Measurements from ENCODE around the gene C2orf66. TPM values are rescaled to one million over a fixed set of nuclear protein-coding genes. Genes with fewer than 3 reads are reported as not detected.

Gene C2orf66
- total and polyA plus RNA-seq, 2 of the 4 experiments (the other 2 are of a cell fraction) = 0.27 TPM; not detected in 1

GRCh38 chr2:196759378-196759706, 49.8 kb downstream of the C2orf66 start:
- Histone ChIP-seq H3K27me3 (ENCODE audit: control insufficient read depth, insufficient read depth, low read length) (no peaks in the 10 kb centered on the region), H3K79me1 (ENCODE audit: low read depth in 1 of 2, low read length in 2 of 2) (no peaks in the 10 kb centered on the region), H3K36me3 (ENCODE audit: control insufficient read depth, insufficient read depth, low read length) (peaks cover 1% of the 10 kb centered on the region), H2BK20ac (ENCODE audit: low read depth, low read length) (no peak overlapping the region), H2BK5ac (ENCODE audit: low read depth, low read length, poor library complexity, severe bottlenecking) (no peak overlapping the region), H3K4me3 (ENCODE audit: insufficient read depth, low read depth, low read length) (no peak overlapping the region), H3K18ac (ENCODE audit: low read depth, low read length) (no peak overlapping the region), H3K23ac (ENCODE audit: low read depth, low read length) (no peak overlapping the region), H3K56ac (ENCODE audit: extremely low read depth, insufficient read depth, low read length) (no peak overlapping the region), H4K5ac (ENCODE audit: low read depth, low read length) (no peak overlapping the region), H3K4me1 (ENCODE audit: control insufficient read depth, insufficient read depth, low read length) (no peaks in the 10 kb centered on the region), H3K14ac (replicated peaks; ENCODE audit: low read depth, low read length) (no peak overlapping the region), H4K91ac (ENCODE audit: insufficient read depth, low read depth, low read length) (no peak overlapping the region), H2BK120ac (ENCODE audit: low read depth, low read length) (no peak overlapping the region), H3K4ac (ENCODE audit: low read depth, low read length) (no peak overlapping the region), H3K9me3 (ENCODE audit: control insufficient read depth, insufficient read depth, low read length) (no peaks in the 10 kb centered on the region), H4K8ac (ENCODE audit: low read depth in 2 of 2, low read length in 2 of 2) (no peak overlapping the region), H3K9me1 (ENCODE audit: insufficient read depth, low read length) (no peaks in the 10 kb centered on the region), H2AK9ac (replicated peaks; ENCODE audit: low read depth, low read length, poor library complexity) (no peak overlapping the region), H3K27ac (ENCODE audit: insufficient read depth, low read length) (no peak overlapping the region), H4K20me1 (ENCODE audit: insufficient read depth, low read length) (no peaks in the 10 kb centered on the region), H3K9ac (ENCODE audit: low read depth, low read length) (no peak overlapping the region), H3K4me2 (ENCODE audit: low read depth, low read length) (no peak overlapping the region), H2BK15ac (ENCODE audit: low read depth, low read length) (no peak overlapping the region), H2AK5ac (ENCODE audit: low read depth, low read length) (no peak overlapping the region), H2AFZ (replicated peaks; ENCODE audit: low read length, poor library complexity) (no peak overlapping the region)
- dilution Hi-C loops (cut with HindIII; ENCODE audit: low sequenced_read_pairs, unreplicated experiment) (no loop called here), in situ Hi-C loops (cut with MboI; ENCODE audit: low sequenced_read_pairs) (loop anchor here (10.0 kb wide), 2 partner anchors 465 to 685 kb away; no protein-coding TSS in a partner anchor), intact Hi-C loops (cut with micrococcal nuclease) (loop anchor here (2.0 to 5.0 kb wide), 5 partner anchors 167 to 681 kb away; partner anchors contain the start of gene HECW2)
- WGBS, 2 experiments (ENCODE audit: extremely low coverage in 2 of 2, insufficient read length in 1 of 2) = no CpG with 5 or more reads among the region's 5 CpGs
- ChIA-PET POLR2A (ENCODE audit: unreplicated experiment) (no interaction called here), CTCF (no interaction called here)
- ATAC-seq (ENCODE audit: low read depth) (peak; percentile 49), DNase-seq (peak; percentile 10)
- no TSS peak for BruUV-seq (replicated peaks)
- no peak for TF ChIP-seq MXI1 (IDR thresholded peaks at IDR 0.05; ENCODE audit: borderline replicate concordance, low read depth, low read length)
- TF ChIP-seq SMC3 (IDR thresholded peaks at IDR 0.05; ENCODE audit: low read depth, low read length) = no peak
- TF ChIP-seq RCOR1 (IDR thresholded peaks at IDR 0.05; ENCODE audit: insufficient replicate concordance, low read length) = no peak
- no peak for TF ChIP-seq CHD1 (IDR thresholded peaks at IDR 0.05; ENCODE audit: low read depth, low read length)
- no peak for TF ChIP-seq RFX5 (IDR thresholded peaks at IDR 0.05; ENCODE audit: low read depth, low read length)
- TF ChIP-seq, protein P1, sequence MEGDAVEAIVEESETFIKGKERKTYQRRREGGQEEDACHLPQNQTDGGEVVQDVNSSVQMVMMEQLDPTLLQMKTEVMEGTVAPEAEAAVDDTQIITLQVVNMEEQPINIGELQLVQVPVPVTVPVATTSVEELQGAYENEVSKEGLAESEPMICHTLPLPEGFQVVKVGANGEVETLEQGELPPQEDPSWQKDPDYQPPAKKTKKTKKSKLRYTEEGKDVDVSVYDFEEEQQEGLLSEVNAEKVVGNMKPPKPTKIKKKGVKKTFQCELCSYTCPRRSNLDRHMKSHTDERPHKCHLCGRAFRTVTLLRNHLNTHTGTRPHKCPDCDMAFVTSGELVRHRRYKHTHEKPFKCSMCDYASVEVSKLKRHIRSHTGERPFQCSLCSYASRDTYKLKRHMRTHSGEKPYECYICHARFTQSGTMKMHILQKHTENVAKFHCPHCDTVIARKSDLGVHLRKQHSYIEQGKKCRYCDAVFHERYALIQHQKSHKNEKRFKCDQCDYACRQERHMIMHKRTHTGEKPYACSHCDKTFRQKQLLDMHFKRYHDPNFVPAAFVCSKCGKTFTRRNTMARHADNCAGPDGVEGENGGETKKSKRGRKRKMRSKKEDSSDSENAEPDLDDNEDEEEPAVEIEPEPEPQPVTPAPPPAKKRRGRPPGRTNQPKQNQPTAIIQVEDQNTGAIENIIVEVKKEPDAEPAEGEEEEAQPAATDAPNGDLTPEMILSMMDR (conservative IDR thresholded peaks at IDR 0.05; ENCODE audit: low read depth, low read length) = no peak
- TF ChIP-seq MAFK (IDR thresholded peaks at IDR 0.05; ENCODE audit: low read depth, low read length) = no peak
- TF ChIP-seq, protein P2, sequence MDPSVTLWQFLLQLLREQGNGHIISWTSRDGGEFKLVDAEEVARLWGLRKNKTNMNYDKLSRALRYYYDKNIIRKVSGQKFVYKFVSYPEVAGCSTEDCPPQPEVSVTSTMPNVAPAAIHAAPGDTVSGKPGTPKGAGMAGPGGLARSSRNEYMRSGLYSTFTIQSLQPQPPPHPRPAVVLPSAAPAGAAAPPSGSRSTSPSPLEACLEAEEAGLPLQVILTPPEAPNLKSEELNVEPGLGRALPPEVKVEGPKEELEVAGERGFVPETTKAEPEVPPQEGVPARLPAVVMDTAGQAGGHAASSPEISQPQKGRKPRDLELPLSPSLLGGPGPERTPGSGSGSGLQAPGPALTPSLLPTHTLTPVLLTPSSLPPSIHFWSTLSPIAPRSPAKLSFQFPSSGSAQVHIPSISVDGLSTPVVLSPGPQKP (IDR thresholded peaks at IDR 0.05; ENCODE audit: borderline replicate concordance, low read depth, low read length) = no peak
- TF ChIP-seq BHLHE40 (IDR thresholded peaks at IDR 0.05; ENCODE audit: low read depth, low read length) = no peak
- TF ChIP-seq NFE2L2 (IDR thresholded peaks at IDR 0.05; ENCODE audit: low read depth, low read length) = no peak
- TF ChIP-seq USF2 (IDR thresholded peaks at IDR 0.05; ENCODE audit: low read depth, low read length) = no peak
- no peak for TF ChIP-seq RAD21 (IDR thresholded peaks at IDR 0.05; ENCODE audit: low read length)

All from IMR-90 (cell line).